ENCODE results near the gene PRDM16.

The PRDM16 gene

GRCh38 chr1:3463891-3464648 lies 395.1 kb downstream of the PRDM16 start:
- no peak for DNase-seq (ENCODE audit: low spot score)

- no peak for DNase-seq (ENCODE audit: low spot score)
Observed at GRCh38 chr1:3464649-3465025, 395.6 kb downstream of the PRDM16 start.

GRCh38 chr1:3465091-3465934 lies 396.3 kb downstream of the PRDM16 start:
- no peak for DNase-seq (ENCODE audit: low spot score)

- no peak for DNase-seq (ENCODE audit: low spot score)
Observed at GRCh38 chr1:3465935-3466321, 396.9 kb downstream of the PRDM16 start.

- DNase-seq (ENCODE audit: low spot score) = no peak
Observed at GRCh38 chr1:3466366-3467075, 397.5 kb downstream of the PRDM16 start.

- DNase-seq (ENCODE audit: low spot score) = no peak
Observed at GRCh38 chr1:3467096-3468036, 398.4 kb downstream of the PRDM16 start.

GRCh38 chr1:3468236-3469103 lies 399.5 kb downstream of the PRDM16 start:
- DNase-seq (ENCODE audit: low spot score) = no peak

GRCh38 chr1:3469104-3469848 lies 400.3 kb downstream of the PRDM16 start:
- DNase-seq (ENCODE audit: low spot score) = no peak

GRCh38 chr1:3469849-3470649 lies 401.0 kb downstream of the PRDM16 start:
- no peak for DNase-seq (ENCODE audit: low spot score)

GRCh38 chr1:3470650-3471355 lies 401.8 kb downstream of the PRDM16 start:
- no peak for DNase-seq (ENCODE audit: low spot score)

DNA sequence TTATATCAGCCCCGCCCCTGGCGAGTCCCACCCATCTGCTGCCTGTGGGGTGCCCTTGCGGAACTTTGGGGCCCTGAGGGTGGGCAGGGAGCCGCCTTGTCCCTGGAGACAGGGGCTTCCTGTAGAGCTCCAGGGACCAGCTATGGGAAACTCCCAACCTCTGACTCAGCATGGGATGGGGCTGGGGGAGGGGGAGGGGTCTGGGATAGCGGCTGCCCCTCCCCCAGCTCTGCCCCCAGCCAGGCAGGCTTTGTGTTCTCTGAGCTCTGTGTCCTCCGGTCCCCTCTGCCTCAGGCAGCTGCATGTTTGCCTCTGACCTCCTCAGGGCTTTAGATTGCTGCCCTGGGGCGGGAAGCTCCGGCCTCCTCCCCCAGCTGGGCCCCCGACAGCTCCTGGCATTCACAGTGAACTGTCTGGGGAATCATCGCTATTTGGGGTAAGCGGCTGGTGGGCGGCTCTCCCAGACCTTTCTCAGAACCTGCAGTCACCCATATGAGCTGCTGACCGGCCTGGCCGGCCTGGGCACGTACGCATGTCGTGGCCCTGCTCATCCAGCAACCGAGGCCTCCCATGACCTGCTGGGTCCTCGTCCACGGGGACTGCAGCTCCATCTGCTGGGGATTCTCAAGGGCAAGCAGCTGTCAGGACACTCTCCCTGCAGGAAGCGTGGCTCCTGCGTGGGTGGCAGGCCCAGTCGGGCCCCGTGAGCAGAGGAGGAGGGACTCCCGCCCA lies 402.5 kb downstream of the PRDM16 start:
- no peak for DNase-seq (ENCODE audit: low spot score)

GRCh38 chr1:3472088-3472850 lies 403.3 kb downstream of the PRDM16 start:
- DNase-seq (ENCODE audit: low spot score) = no peak

DNA sequence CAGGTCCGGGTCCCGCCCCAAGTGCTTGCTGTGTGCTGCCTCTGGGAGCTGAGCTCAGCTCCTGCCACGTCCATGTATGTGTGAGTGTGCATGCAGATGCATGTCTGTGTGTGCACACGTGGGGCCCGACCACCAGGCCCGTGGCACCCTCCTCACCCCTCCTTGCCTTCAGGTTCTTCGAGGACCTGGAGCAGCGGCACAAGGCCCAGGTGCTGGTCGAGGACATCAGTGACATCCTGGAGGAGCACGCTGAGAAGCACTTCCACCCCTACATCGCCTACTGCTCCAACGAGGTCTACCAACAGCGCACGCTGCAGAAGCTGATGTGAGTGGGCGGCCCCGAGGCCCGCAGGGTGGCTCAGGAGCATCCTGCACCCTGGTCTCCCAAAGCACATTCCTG lies 403.9 kb downstream of the PRDM16 start:
- no peak for DNase-seq (ENCODE audit: low spot score)

DNA sequence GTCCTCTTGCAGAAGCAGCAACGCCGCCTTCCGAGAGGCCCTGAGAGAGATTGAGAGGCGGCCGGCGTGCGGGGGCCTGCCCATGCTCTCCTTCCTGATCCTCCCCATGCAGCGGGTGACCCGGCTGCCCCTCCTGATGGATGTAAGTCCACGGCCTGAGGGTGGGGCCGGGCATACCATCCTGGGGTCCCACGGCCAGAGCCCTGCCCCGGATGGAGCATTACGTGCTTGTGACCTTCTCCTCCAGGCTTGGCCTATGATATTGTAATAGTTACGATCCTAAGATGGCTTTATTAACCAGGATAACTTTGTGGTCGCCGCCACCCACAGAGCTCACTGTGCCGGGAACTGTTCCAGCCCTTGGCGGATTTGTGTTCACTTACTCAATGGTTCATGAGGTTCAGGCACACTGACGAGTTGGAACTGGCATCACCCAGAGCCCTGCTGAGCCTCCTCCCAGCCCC lies 404.4 kb downstream of the PRDM16 start:
- no peak for DNase-seq (ENCODE audit: low spot score)

GRCh38 chr1:3474016-3474415 lies 405.0 kb downstream of the PRDM16 start:
- no peak for DNase-seq (ENCODE audit: low spot score)

DNA sequence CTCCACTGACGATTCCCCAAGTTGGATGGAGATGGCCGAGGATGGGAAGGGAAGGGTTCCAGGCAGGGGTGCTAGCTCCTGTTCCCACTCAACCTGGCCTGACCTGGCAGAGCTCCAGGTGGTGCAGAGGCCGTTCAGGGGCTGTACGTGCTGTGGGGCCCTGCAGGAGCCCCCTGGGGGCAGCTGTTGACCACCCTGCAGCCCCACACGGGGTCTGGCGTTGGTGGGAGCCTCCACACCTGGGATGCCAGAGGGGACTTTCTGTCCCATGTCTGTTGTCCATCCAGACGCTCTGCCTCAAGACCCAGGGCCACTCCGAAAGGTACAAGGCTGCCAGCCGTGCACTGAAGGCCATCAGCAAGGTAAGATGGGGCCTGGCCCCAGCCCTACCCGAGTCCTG lies 405.4 kb downstream of the PRDM16 start:
- DNase-seq (ENCODE audit: low spot score) = no peak
